NCI-H2029 treated with DMSO at 0.1 percent for 48 hours (cell line): Measurements from ENCODE around the gene EGFR.
"Not testable (repeated sequence)": the region's sequence is repeated elsewhere in the genome, so short reads cannot be mapped to it uniquely, and the experiment has no call there.

Experiments
- DNase-seq: peaks from one replicate; lab custom pipeline; 2025; lab: John Stamatoyannopoulos, UW

Gene EGFR

GRCh38 chr7:55147101-55147500, 128.3 kb downstream of the EGFR start:
- no peak for DNase-seq

DNA sequence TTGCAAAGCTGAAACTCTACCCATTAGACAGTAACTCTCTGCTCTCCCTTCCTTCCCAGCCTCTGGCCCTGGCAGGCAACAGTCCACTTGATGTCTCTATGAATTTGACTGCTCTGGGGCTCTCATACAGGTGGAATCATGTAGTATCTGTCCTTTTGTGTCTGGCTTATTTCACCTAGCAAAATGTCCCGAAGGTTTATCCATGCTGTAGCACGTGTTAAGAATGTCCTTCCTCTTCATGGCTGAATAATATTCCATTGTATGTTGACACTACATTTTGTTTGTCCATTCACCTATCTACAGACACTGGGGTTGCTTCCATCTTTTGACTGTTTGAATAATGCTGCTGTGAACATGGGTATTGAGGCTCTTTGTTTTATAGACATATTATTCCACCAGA, 128.9 kb downstream of the EGFR start:
- DNase-seq: no peak

DNA sequence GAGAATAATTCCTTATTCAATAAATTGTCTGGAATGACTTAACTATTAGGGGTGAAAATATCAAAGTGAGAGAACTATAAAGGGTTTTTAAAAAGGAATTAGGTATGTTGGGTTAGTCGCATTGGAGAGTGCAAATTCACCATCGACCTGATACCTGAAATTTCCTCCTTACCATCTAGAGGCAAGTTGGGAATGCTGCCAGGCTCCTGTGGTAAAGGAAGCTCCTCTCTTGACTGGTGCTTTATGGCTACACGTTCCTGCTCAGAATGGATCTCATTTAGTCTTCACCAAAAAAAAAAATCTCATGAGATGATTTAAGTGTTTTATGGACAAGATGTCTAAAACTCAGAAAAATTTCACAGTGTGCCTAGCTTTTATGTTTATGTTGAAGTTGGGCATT, 129.8 kb downstream of the EGFR start:
- DNase-seq: peak; percentile 79

GRCh38 chr7:55149001-55149400, 130.2 kb downstream of the EGFR start:
- DNase-seq: no peak

DNA sequence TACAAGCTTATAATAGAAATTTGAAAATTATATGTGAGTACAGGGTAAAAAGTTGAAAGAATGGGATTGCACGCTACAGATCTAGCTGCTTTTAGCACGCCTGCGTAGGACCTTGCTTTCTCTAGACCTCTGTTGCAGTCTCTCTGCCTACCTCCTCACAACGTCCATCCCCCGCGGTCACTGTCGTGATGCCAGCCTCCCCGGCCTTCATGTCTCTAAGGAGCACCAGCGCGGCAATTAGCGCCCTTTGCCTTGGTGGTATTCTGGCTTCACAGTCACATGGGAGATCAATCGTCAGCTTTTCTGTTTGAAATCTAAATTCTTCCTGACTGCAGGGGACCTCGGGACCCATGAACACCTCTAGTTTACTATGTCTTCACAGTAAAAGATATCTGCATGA, 131.3 kb downstream of the EGFR start:
- DNase-seq: no peak

- no peak for DNase-seq
These were observed 132.1 kb downstream of the EGFR start for GRCh38 chr7:55150709-55151451.

DNA sequence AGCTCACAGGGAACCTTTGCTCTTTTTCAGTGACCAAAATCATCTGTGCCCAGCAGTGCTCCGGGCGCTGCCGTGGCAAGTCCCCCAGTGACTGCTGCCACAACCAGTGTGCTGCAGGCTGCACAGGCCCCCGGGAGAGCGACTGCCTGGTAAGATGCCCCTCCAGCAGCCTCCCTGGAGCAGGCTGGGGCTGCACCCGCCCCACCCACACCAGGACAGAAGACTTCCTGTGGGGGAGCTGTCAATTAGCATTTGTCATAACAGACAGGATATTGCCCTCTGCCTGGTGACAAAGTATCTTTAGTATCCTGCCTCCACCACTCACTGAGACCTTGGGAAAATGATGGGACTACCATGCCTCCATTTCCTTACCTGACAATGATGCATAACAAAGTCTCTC, 133.7 kb downstream of the EGFR start:
- DNase-seq: no peak

GRCh38 chr7:55154096-55154495, 135.3 kb downstream of the EGFR start:
- no peak for DNase-seq

- DNase-seq: no peak
These were observed 136.7 kb downstream of the EGFR start for GRCh38 chr7:55155351-55156117.

DNA sequence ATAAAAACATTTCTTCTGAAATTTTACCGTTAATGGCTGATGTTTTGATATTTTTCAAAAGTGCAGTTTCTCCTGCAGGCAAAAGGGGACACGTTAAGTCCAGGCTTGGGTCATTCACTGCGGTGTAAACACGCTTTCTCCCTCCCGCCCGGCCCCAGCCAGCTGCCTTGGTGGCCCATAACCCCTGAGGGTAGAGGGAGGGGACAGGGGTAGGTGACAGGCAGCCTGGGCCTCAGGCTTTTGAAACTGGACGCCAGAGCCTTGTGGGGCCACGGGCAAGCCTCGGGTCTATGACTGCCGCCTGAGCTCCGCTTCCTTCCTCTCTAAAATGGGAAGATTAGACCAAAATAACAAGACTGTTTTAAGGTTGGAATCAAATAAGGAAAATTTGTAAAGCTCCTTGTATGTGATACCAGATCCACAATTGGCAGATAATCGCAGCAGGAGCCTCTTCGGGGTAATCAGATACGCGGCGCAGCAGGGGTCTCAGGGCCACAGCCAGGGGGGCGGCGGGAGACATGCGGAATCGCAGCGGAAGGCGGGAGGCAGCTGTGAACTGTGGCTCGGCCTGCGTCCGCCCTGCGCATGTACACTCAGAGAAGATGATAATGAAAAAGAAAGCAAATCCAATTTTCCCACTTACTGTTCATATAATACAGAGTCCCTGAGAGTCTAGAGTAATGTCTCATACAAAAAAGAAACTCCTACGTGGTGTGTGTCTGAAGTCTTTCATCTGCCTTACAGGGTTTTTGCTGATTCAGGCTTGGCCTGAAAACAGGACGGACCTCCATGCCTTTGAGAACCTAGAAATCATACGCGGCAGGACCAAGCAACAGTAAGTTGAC, 138.3 kb downstream of the EGFR start:
- no peak for DNase-seq

GRCh38 chr7:55157764-55158105, 138.9 kb downstream of the EGFR start:
- DNase-seq: no peak

- DNase-seq: no peak
These were observed 139.9 kb downstream of the EGFR start for GRCh38 chr7:55158541-55159382.

- DNase-seq: no peak
These were observed 141.7 kb downstream of the EGFR start for GRCh38 chr7:55160539-55160938.

DNA sequence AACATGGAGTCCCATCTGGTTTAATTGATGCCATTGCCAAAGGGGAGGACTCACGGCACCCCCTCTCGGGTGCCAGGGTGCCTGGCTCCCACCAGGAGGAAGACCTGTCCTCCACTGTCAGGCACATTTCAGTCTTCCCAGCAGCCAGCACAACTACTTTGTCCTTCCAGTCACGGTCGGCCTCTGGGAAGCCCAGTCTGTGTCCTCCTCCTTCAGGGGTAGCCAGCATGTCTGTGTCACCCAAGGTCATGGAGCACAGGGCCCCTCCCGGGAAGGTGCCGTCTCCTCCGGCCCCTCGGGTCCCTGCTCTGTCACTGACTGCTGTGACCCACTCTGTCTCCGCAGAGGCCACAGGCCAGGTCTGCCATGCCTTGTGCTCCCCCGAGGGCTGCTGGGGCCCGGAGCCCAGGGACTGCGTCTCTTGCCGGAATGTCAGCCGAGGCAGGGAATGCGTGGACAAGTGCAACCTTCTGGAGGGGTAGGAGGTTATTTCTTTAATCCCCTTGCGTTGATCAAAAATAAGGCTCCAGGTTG, 142.4 kb downstream of the EGFR start:
- DNase-seq: no peak

GRCh38 chr7:55162476-55162875, 143.7 kb downstream of the EGFR start:
- DNase-seq: no peak

DNA sequence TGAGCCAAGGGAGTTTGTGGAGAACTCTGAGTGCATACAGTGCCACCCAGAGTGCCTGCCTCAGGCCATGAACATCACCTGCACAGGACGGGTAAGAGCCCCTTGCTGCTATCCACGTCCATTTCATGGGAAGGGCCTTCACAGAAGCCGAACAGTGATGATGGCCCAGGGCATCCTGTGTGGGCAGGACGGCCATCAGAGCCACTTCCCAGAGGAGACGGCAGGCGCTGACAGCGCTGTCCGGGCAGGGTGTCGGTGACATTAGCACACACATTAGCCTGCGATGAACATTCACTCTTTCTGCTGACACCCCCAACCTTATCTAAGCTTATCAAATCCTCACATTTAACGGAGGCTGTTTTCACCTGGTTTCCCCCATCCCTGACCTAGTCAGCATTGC, 144.9 kb downstream of the EGFR start:
- no peak for DNase-seq

DNA sequence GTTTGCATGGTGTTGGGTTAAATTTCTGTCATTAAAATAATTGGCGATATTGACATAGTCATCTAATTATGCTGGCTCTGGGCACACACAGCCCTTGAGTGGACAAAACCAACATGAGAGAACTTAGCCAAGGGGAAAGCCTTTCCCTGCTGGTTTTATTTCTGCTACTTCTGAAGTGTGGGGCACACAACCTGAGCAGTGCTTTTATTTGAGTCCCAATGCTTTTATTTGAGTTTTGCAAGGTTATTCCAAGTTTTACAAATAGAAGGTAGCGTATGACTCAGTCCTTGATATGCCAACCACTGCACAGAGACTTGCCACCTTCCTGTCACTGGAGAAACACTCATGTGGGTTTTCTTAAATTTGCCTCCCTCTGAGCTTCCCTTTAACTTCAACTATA, 145.7 kb downstream of the EGFR start:
- no peak for DNase-seq

DNA sequence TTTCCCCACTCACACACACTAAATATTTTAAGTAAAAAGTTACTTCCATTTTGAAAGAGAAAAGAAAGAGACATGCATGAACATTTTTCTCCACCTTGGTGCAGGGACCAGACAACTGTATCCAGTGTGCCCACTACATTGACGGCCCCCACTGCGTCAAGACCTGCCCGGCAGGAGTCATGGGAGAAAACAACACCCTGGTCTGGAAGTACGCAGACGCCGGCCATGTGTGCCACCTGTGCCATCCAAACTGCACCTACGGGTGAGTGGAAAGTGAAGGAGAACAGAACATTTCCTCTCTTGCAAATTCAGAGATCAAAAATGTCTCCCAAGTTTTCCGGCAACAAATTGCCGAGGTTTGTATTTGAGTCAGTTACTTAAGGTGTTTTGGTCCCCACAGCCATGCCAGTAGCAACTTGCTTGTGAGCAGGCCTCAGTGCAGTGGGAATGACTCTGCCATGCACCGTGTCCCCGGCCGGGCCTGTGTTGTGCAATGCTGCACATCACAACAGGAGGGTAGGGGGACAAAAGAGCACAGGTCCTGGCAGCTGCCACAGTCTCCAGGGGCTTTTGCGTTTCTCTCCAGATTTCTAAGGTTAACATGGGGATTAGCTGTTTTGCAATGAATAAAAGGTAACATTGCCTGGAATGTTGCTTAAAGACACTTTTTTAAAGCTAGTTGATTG, 146.5 kb downstream of the EGFR start:
- no peak for DNase-seq

DNA sequence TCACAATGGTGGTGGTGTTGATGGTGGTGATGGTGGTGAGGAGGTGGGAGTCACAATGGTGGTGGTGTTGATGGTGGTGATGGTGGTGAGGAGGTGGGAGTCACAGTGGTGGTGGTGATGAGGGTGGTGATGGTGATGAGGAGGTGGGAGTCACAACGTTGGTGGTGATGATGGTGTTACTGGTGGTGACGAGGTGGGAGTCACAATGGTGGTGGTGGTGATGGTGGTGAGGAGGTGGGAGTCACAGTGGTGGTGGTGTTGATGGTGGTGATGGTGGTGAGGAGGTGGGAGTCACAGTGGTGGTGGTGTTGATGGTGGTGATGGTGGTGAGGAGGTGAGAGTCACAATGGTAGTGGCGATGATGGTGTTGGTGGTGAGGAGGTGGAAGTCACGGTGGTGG, 148.5 kb downstream of the EGFR start:
- DNase-seq: not testable (repeated sequence)

DNA sequence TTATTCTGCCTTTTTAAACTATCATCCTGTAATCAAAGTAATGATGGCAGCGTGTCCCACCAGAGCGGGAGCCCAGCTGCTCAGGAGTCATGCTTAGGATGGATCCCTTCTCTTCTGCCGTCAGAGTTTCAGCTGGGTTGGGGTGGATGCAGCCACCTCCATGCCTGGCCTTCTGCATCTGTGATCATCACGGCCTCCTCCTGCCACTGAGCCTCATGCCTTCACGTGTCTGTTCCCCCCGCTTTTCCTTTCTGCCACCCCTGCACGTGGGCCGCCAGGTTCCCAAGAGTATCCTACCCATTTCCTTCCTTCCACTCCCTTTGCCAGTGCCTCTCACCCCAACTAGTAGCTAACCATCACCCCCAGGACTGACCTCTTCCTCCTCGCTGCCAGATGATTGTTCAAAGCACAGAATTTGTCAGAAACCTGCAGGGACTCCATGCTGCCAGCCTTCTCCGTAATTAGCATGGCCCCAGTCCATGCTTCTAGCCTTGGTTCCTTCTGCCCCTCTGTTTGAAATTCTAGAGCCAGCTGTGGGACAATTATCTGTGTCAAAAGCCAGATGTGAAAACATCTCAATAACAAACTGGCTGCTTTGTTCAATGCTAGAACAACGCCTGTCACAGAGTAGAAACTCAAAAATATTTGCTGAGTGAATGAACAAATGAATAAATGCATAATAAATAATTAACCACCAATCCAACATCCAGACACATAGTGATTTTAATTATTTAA, 151.7 kb downstream of the EGFR start:
- DNase-seq: no peak
